Smooth muscle cell (in vitro differentiated cells): Measurements from ENCODE around the gene NDRG2. TPM values are rescaled to one million over a fixed set of nuclear protein-coding genes. Genes with fewer than 3 reads are reported as not detected.

ENCODE experiments used
- DNase-seq: peaks from one replicate; lab custom pipeline; 2025; ENCODE audit not compliant: unreplicated experiment; lab: John Stamatoyannopoulos, UW
- H2AFZ ChIP-seq: fragments of 200-600 bp; sonication (generic); 2 replicates; pipeline ENCODE4 v1.6.0; 2016; ENCODE audit warnings: antibody characterized with exemption, low read depth, mild to moderate bottlenecking
- H3F3A ChIP-seq: fragments of 200-600 bp; sonication (generic); 2 replicates; pipeline ENCODE4 v1.6.0; 2017; ENCODE audit warnings: antibody characterized with exemption, low read depth
- H3K27ac ChIP-seq: fragments of 200-600 bp; sonication (generic); 2 replicates; pipeline ENCODE4 v1.5.1; 2016; ENCODE audit warnings: low read depth, mild to moderate bottlenecking
- H3K27me3 ChIP-seq: fragments of 200-600 bp; sonication (generic); 2 replicates; pipeline ENCODE4 v1.6.1; 2016; ENCODE audit warnings: low read depth, mild to moderate bottlenecking
- H3K36me3 ChIP-seq: fragments of 200-600 bp; sonication (generic); 2 replicates; pipeline ENCODE4 v1.5.1; 2016; ENCODE audit warnings: low read depth
- H3K4me1 ChIP-seq: fragments of 200-600 bp; sonication (generic); 2 replicates; pipeline ENCODE4 v1.5.1; 2016; ENCODE audit warnings: low read depth
- H3K4me2 ChIP-seq: fragments of 200-600 bp; sonication (generic); 2 replicates; pipeline ENCODE4 v1.6.0; 2016; ENCODE audit warnings: mild to moderate bottlenecking
- H3K4me3 ChIP-seq: fragments of 200-600 bp; sonication (generic); 2 replicates; pipeline ENCODE4 v1.5.1; 2016; ENCODE audit warnings: mild to moderate bottlenecking
- H3K79me2 ChIP-seq: fragments of 200-600 bp; sonication (generic); 2 replicates; pipeline ENCODE4 v1.6.0; 2016; ENCODE audit warnings: low read depth, mild to moderate bottlenecking
- H3K9ac ChIP-seq: fragments of 200-600 bp; sonication (generic); 2 replicates; pipeline ENCODE4 v1.6.0; 2016; ENCODE audit warnings: low read depth
- H3K9me3 ChIP-seq: fragments of 200-600 bp; sonication (generic); replicated peaks from 2 replicates; pipeline ENCODE4 v1.5.1; 2016; ENCODE audit warnings: low read depth
- H4K20me1 ChIP-seq: fragments of 200-600 bp; sonication (generic); 2 replicates; pipeline ENCODE4 v1.6.0; 2016; ENCODE audit warnings: low read depth
- CTCF ChIP-seq: fragments of 200-600 bp; sonication (generic); IDR thresholded peaks from 2 replicates; pipeline ENCODE4 v1.5.1; 2017; ENCODE audit warnings: borderline replicate concordance, mild to moderate bottlenecking, antibody characterized with exemption; ENCODE audit not compliant: insufficient read depth, poor library complexity, severe bottlenecking
- WGBS: methylation state at CpG from one replicate; pipeline ENCODE4 v1.1.7; 2016; ENCODE audit warnings: low lambda C conversion rate; 5-methylcytosine and 5-hydroxymethylcytosine counted together
- polyA plus RNA-seq: library from polyadenylated mRNA; unstranded; fragments of >200 nt; fragmentation: Nextera tagmentation; extraction: Ambion mirVana; gene quantifications from 2 replicates; pipeline ENCODE4 v1.2.1, GENCODE V29; 2016
- total RNA-seq: library from RNA; depleted of rRNA; stranded (reverse); fragments of >200 nt; gene quantifications from 2 replicates; pipeline ENCODE4 v1.2.3, GENCODE V29; 2014

Gene NDRG2
- total and polyA plus RNA-seq, 2 experiments from 2014 or later = 31.1 to 48.4 TPM

- no peak for DNase-seq
- no peak overlapping the region for H3K27ac ChIP-seq
- H3K4me1 ChIP-seq = no peaks in the 10 kb centered on the region
- H3K4me2 ChIP-seq = no peak overlapping the region
- H3K9ac ChIP-seq = no peak overlapping the region
- no peak overlapping the region for H3K4me3 ChIP-seq
- H3K27me3 ChIP-seq = no peaks in the 10 kb centered on the region
- H3K9me3 ChIP-seq = no peaks in the 10 kb centered on the region
- 92% methylated on average over 12 of the region's 12 CpGs for WGBS
- no peaks in the 10 kb centered on the region for H3K79me2 ChIP-seq
- H3F3A ChIP-seq = peaks cover 20% of the 10 kb centered on the region
- no peak for TF ChIP-seq CTCF
- H2AFZ ChIP-seq = no peak overlapping the region
- no peaks in the 10 kb centered on the region for H4K20me1 ChIP-seq
- H3K36me3 ChIP-seq = no peaks in the 10 kb centered on the region
Observed at GRCh38 chr14:21030531-21030930, 5.7 kb upstream of the NDRG2 start.

DNA sequence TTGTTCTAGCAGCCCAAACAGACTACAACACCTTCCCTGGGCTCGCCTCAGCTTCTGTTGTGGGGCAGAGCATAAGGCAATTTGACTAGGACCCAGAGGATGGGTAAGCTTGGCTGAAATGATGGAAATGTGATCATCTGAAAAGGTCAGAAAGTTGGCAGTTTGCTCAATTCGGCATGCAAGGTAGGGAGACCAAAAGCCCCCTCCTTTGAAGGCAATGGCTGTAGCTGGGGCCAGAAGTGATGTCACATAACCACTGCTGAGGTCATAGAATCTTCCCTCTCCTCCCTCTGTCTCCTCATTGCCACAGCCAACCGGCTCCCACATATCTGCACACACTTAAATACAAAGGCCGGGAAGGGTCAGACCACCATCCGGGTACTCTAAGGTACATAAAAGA, 5.1 kb upstream of the NDRG2 start, which contains the start of gene TPPP2:
Gene TPPP2, plus strand, starts transcription at position 301 of the 400 bp plus-strand sequence. CDS start 365 bp downstream, outside the sequence.
- Histone ChIP-seq H4K20me1 (no peaks in the 10 kb centered on the region), H3K4me2 (no peak within 1 kb of the TSS), H3K27ac (no peak within 1 kb of the TSS), H3K27me3 (no peaks in the 10 kb centered on the region), H3K9ac (no peak within 1 kb of the TSS), H3K4me3 (no peak within 1 kb of the TSS), H2AFZ (no peak within 1 kb of the TSS), H3F3A (peaks cover 20% of the 10 kb centered on the region), H3K36me3 (no peaks in the 10 kb centered on the region), H3K9me3 (no peaks in the 10 kb centered on the region), H3K79me2 (no peaks in the 10 kb centered on the region), H3K4me1 (peaks cover 4% of the 10 kb centered on the region)
- DNase-seq = no peak
- no peak for TF ChIP-seq CTCF
- 98% methylated on average over 5 of the region's 5 CpGs for WGBS

GRCh38 chr14:21026988-21027315, 2.1 kb upstream of the NDRG2 start:
- peak overlapping the region; percentile 93 for H3K4me2 ChIP-seq
- H3K79me2 ChIP-seq = no peaks in the 10 kb centered on the region
- H3K27me3 ChIP-seq = no peaks in the 10 kb centered on the region
- peak overlapping the region; percentile 21 for H2AFZ ChIP-seq
- no peak for TF ChIP-seq CTCF
- H3K9ac ChIP-seq = no peak overlapping the region
- 0% methylated on average over 3 of the region's 3 CpGs for WGBS
- peaks cover 10% of the 10 kb centered on the region for H3K4me1 ChIP-seq
- peak overlapping the region; percentile 33 for H3K27ac ChIP-seq
- DNase-seq = no peak
- no peaks in the 10 kb centered on the region for H3K9me3 ChIP-seq
- peaks cover 28% of the 10 kb centered on the region for H3F3A ChIP-seq
- H3K36me3 ChIP-seq = no peaks in the 10 kb centered on the region
- H3K4me3 ChIP-seq = no peak overlapping the region
- H4K20me1 ChIP-seq = no peaks in the 10 kb centered on the region

- peak overlapping the region; percentile 21 for H2AFZ ChIP-seq
Observed at GRCh38 chr14:21026274-21026987, 1.6 kb upstream of the NDRG2 start.

More at GRCh38 chr14:21026274-21026987, 1.6 kb upstream of the NDRG2 start:
- H3K9me3 ChIP-seq = no peaks in the 10 kb centered on the region
- no peaks in the 10 kb centered on the region for H3K27me3 ChIP-seq
- TF ChIP-seq CTCF = no peak
- H3F3A ChIP-seq = peaks cover 28% of the 10 kb centered on the region
- peaks cover 10% of the 10 kb centered on the region for H3K4me1 ChIP-seq
- WGBS = 47% methylated on average over 5 of the region's 7 CpGs
- H3K4me3 ChIP-seq = peak overlapping the region; percentile 57
- no peaks in the 10 kb centered on the region for H3K79me2 ChIP-seq
- H4K20me1 ChIP-seq = no peaks in the 10 kb centered on the region
- no peaks in the 10 kb centered on the region for H3K36me3 ChIP-seq
- peak overlapping the region; percentile 93 for H3K4me2 ChIP-seq
- peak overlapping the region; percentile 33 for H3K27ac ChIP-seq
- H3K9ac ChIP-seq = no peak overlapping the region
- no peak for DNase-seq
